Panc1 (cell line): ENCODE results near the gene STPG3.

Source experiments
- CTCF ChIP-seq: fragments of 450-650 bp; IDR thresholded peaks from 2 replicates; pipeline ENCODE4 v1.5.1; 2017; ENCODE audit warnings: mild to moderate bottlenecking
- POLR2AphosphoS5 ChIP-seq: IDR thresholded peaks from 2 replicates; pipeline ENCODE4 v1.6.1; 2012; ENCODE audit warnings: mild to moderate bottlenecking, low read depth, low read length, moderate library complexity
- REST ChIP-seq, 2 experiments: IDR thresholded peaks; 2 replicates each; pipeline ENCODE4 v1.6.1; 2011 to 2012; ENCODE audit warnings: low read depth in 2 of 2, control low read depth in 1 of 2, low read length in 1 of 2, mild to moderate bottlenecking in 1 of 2, moderate library complexity in 1 of 2; ENCODE audit not compliant: insufficient read depth in 1 of 2
- SIN3A ChIP-seq: IDR thresholded peaks from 2 replicates; pipeline ENCODE4 v1.6.1; 2012; ENCODE audit warnings: low read depth, mild to moderate bottlenecking, low read length, moderate library complexity, borderline replicate concordance; ENCODE audit not compliant: insufficient read depth
- TCF7L2 ChIP-seq: IDR thresholded peaks from 2 replicates; pipeline ENCODE4 v1.6.1; 2011; ENCODE audit warnings: mild to moderate bottlenecking, low read depth, low read length, inconsistent platforms

GRCh38 chr9:137278061-137278701 is 27.1 kb downstream of the STPG3 start:
- TF ChIP-seq CTCF, result no peak
- no peak for TF ChIP-seq POLR2AphosphoS5
- TF ChIP-seq SIN3A, result no peak
- no peak for TF ChIP-seq REST (IDR thresholded peaks at IDR 0.05; ENCODE audit: insufficient read depth in 1 of 2, low read depth in 2 of 2, low read length in 1 of 2)
- TF ChIP-seq TCF7L2, result no peak
